Mesendoderm (in vitro differentiated cells): ENCODE data around the gene PPIF.
A peak's percentile ranks its signal among the peaks of the same experiment; 100 is the strongest.

Source experiments
- DNase-seq: peaks from one replicate; pipeline ENCODE4 v3.0.0; 2013
- H2AK5ac ChIP-seq: 2 replicates; pipeline ENCODE4 v1.6.1; 2013; ENCODE audit warnings: low read length, inconsistent platforms
- H2BK120ac ChIP-seq: 2 replicates; pipeline ENCODE4 v1.6.1; 2013; ENCODE audit warnings: low read depth, mild to moderate bottlenecking, low read length, moderate library complexity, mixed read lengths
- H2BK15ac ChIP-seq: replicated peaks from 2 replicates; pipeline ENCODE4 v1.6.1; 2013; ENCODE audit warnings: low read depth, mild to moderate bottlenecking, moderate library complexity
- H2BK5ac ChIP-seq: 2 replicates; pipeline ENCODE4 v1.6.1; 2013; ENCODE audit warnings: low read length, inconsistent platforms
- H3K18ac ChIP-seq: 2 replicates; pipeline ENCODE4 v1.6.1; 2013; ENCODE audit warnings: mild to moderate bottlenecking, low read length, mixed read lengths
- H3K23ac ChIP-seq: one replicate; pipeline ENCODE4 v1.6.1; 2013; ENCODE audit warnings: low read length
- H3K27ac ChIP-seq: 2 replicates; pipeline ENCODE4 v1.5.1; 2013; ENCODE audit warnings: low read depth, mild to moderate bottlenecking, inconsistent platforms, low read length, moderate library complexity
- H3K27me3 ChIP-seq: 2 replicates; pipeline ENCODE4 v1.6.1; 2013; ENCODE audit warnings: low read length, control low read depth, mild to moderate bottlenecking, inconsistent platforms; ENCODE audit not compliant: insufficient read depth, poor library complexity
- H3K36me3 ChIP-seq: 2 replicates; pipeline ENCODE4 v1.6.1; 2013; ENCODE audit warnings: low read length, inconsistent platforms; ENCODE audit not compliant: control insufficient read depth, insufficient read depth
- H3K4ac ChIP-seq: one replicate; pipeline ENCODE4 v1.6.1; 2013; ENCODE audit warnings: low read depth, mild to moderate bottlenecking, low read length, moderate library complexity
- H3K4me1 ChIP-seq: 2 replicates; pipeline ENCODE4 v1.6.1; 2013; ENCODE audit warnings: low read depth, low read length, inconsistent platforms; ENCODE audit not compliant: control insufficient read depth
- H3K4me2 ChIP-seq: 2 replicates; pipeline ENCODE4 v1.6.1; 2013; ENCODE audit warnings: low read length
- H3K4me3 ChIP-seq: 2 replicates; pipeline ENCODE4 v1.5.1; 2013; ENCODE audit warnings: mild to moderate bottlenecking, low read length
- H3K56ac ChIP-seq: one replicate; pipeline ENCODE4 v1.6.1; 2013; ENCODE audit warnings: low read length
- H3K79me1 ChIP-seq: 2 replicates; pipeline ENCODE4 v1.6.1; 2013; ENCODE audit warnings: low read length, inconsistent platforms
- H3K79me2 ChIP-seq: 2 replicates; pipeline ENCODE4 v1.6.1; 2013; ENCODE audit warnings: mild to moderate bottlenecking, low read length; ENCODE audit not compliant: control insufficient read depth, insufficient read depth
- H3K9ac ChIP-seq: 2 replicates; pipeline ENCODE4 v1.6.1; 2013; ENCODE audit warnings: low read length, inconsistent platforms
- H4K5ac ChIP-seq: one replicate; pipeline ENCODE4 v1.6.1; 2013; ENCODE audit warnings: low read length
- H4K8ac ChIP-seq: one replicate; pipeline ENCODE4 v1.6.1; 2013; ENCODE audit warnings: low read depth, mild to moderate bottlenecking, control low read depth, low read length, moderate library complexity
- WGBS: extraction: QIAGEN DNeasy Blood & Tissue Kit; methylation state at CpG from one replicate; pipeline ENCODE4 v1.1.7; 2013; ENCODE audit warnings: low lambda C conversion rate, missing lambda C conversion rate; ENCODE audit not compliant: insufficient coverage; ENCODE audit errors: extremely low coverage; 5-methylcytosine and 5-hydroxymethylcytosine counted together

The PPIF gene

DNA sequence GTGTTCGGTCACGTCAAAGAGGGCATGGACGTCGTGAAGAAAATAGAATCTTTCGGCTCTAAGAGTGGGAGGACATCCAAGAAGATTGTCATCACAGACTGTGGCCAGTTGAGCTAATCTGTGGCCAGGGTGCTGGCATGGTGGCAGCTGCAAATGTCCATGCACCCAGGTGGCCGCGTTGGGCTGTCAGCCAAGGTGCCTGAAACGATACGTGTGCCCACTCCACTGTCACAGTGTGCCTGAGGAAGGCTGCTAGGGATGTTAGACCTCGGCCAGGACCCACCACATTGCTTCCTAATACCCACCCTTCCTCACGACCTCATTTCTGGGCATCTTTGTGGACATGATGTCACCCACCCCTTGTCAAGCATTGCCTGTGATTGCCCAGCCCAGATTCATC is 6.5 kb downstream of the PPIF start:
- no peak overlapping the region for H2BK15ac ChIP-seq
- no peak overlapping the region for H3K4ac ChIP-seq
- peaks cover 8% of the 10 kb centered on the region for H3K79me1 ChIP-seq
- no peak overlapping the region for H2AK5ac ChIP-seq
- H3K4me2 ChIP-seq, result no peak overlapping the region
- DNase-seq, result no peak
- H4K8ac ChIP-seq, result no peak overlapping the region
- H3K56ac ChIP-seq, result no peak overlapping the region
- H3K9ac ChIP-seq, result no peak overlapping the region
- no peaks in the 10 kb centered on the region for H3K27me3 ChIP-seq
- no peak overlapping the region for H4K5ac ChIP-seq
- peaks cover 12% of the 10 kb centered on the region for H3K36me3 ChIP-seq
- H3K4me1 ChIP-seq, result no peaks in the 10 kb centered on the region
- peaks cover 2% of the 10 kb centered on the region for H3K79me2 ChIP-seq
- WGBS, result no CpG with 5 or more reads among the region's 11 CpGs
- no peak overlapping the region for H3K18ac ChIP-seq
- no peak overlapping the region for H3K27ac ChIP-seq
- no peak overlapping the region for H2BK120ac ChIP-seq
- no peak overlapping the region for H3K4me3 ChIP-seq
- no peak overlapping the region for H2BK5ac ChIP-seq
- H3K23ac ChIP-seq, result no peak overlapping the region

DNA sequence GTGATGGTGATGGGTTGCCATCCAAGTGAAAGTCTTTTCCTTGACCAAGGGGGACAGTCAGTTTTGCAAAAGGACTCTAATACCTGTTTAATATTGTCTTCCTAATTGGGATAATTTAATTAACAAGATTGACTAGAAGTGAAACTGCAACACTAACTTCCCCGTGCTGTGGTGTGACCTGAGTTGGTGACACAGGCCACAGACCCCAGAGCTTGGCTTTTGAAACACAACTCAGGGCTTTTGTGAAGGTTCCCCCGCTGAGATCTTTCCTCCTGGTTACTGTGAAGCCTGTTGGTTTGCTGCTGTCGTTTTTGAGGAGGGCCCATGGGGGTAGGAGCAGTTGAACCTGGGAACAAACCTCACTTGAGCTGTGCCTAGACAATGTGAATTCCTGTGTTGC is 6.9 kb downstream of the PPIF start:
- no peak overlapping the region for H2BK120ac ChIP-seq
- H4K5ac ChIP-seq, result no peak overlapping the region
- H3K56ac ChIP-seq, result no peak overlapping the region
- no peak overlapping the region for H3K4me3 ChIP-seq
- no peaks in the 10 kb centered on the region for H3K79me2 ChIP-seq
- H3K18ac ChIP-seq, result no peak overlapping the region
- no peak overlapping the region for H2AK5ac ChIP-seq
- WGBS, result no CpG with 5 or more reads among the region's 3 CpGs
- H3K23ac ChIP-seq, result no peak overlapping the region
- no peak overlapping the region for H3K4ac ChIP-seq
- no peaks in the 10 kb centered on the region for H3K4me1 ChIP-seq
- H3K79me1 ChIP-seq, result peaks cover 4% of the 10 kb centered on the region
- no peak for DNase-seq
- H2BK5ac ChIP-seq, result no peak overlapping the region
- H2BK15ac ChIP-seq, result no peak overlapping the region
- H3K4me2 ChIP-seq, result no peak overlapping the region
- no peak overlapping the region for H3K27ac ChIP-seq
- no peak overlapping the region for H3K9ac ChIP-seq
- H3K27me3 ChIP-seq, result no peaks in the 10 kb centered on the region
- no peak overlapping the region for H4K8ac ChIP-seq
- peaks cover 12% of the 10 kb centered on the region for H3K36me3 ChIP-seq

DNA sequence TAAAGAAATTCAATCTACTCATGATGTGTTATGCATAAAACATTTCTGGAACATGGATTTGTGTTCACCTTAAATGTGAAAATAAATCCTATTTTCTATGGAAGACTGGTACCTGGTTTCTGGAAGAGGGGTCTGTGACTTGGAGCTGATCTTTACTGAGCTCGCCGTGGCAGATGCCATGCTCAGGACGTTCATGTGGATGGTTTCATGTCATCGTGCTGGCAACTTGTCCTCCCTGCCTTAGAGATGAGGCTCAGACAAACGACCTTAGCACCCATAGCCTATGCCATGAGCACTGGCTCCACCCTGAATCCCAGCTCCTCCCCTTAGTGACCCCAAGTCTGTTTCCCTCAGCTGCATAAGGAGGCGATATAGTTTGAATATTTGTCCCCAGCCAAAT is 7.3 kb downstream of the PPIF start:
- H3K36me3 ChIP-seq, result peaks cover 9% of the 10 kb centered on the region
- no peaks in the 10 kb centered on the region for H3K4me1 ChIP-seq
- no peak overlapping the region for H3K23ac ChIP-seq
- no peak overlapping the region for H3K18ac ChIP-seq
- H3K4ac ChIP-seq, result no peak overlapping the region
- H4K5ac ChIP-seq, result no peak overlapping the region
- H2BK120ac ChIP-seq, result no peak overlapping the region
- no peak overlapping the region for H3K56ac ChIP-seq
- no peak overlapping the region for H2AK5ac ChIP-seq
- H3K27ac ChIP-seq, result no peak overlapping the region
- H2BK5ac ChIP-seq, result no peak overlapping the region
- H3K9ac ChIP-seq, result no peak overlapping the region
- no peak overlapping the region for H2BK15ac ChIP-seq
- peaks cover 1% of the 10 kb centered on the region for H3K79me1 ChIP-seq
- H3K27me3 ChIP-seq, result no peaks in the 10 kb centered on the region
- DNase-seq, result no peak
- WGBS, result no CpG with 5 or more reads among the region's 6 CpGs
- no peak overlapping the region for H3K4me2 ChIP-seq
- H4K8ac ChIP-seq, result no peak overlapping the region
- H3K79me2 ChIP-seq, result no peaks in the 10 kb centered on the region
- no peak overlapping the region for H3K4me3 ChIP-seq

DNA sequence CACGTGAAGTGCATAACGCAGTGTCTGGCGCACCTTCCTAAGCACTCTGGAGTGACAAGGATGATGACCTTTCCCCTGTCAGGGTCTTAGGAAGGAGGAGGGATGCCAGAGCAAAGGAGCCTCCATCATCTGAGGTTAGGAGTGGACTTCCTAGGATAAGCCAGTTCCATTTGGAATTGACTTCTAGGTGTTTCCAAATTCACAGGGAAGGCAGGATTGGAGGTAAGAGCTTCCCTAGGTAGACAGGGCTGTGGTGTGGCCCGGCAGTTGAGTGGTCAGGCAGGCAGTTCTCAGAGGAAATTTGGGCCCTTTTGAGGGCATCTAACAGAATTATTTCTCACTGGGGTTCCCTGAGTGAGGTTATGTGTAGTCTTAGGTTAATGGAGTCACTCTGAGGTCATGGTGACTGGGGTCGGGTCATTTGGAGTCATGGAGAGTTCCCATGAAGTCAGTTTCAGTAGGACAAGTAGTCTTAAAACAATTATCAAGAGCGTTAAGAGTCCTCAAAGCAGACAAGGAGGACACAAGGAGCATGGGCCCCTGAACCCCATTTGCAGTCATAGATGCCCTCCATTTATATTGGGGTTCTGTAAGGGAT is 8.2 kb downstream of the PPIF start:
- no CpG with 5 or more reads among the region's 6 CpGs for WGBS

DNA sequence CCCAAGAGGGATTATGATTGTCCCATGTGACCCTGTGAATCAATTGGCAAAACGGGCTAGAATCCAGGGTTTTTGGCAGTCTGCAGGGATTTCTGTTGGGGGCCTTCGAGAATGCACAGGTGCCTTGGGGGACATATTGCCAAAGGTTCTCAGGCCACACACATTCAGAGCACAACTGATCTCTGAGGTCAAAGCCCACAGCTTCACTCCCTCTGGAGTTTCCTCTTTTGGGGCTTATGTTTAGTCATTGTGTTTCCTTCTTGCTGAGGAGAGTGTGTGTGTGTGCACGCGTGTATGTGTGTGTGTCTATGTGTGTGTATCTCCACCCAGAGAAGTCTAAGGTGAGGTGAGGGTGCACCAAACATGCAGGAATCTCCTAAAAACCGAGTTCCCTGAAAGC is 8.8 kb downstream of the PPIF start:
- Histone ChIP-seq H3K4me1 (no peaks in the 10 kb centered on the region), H3K56ac (no peak overlapping the region), H3K79me1 (no peaks in the 10 kb centered on the region), H3K36me3 (peaks cover 9% of the 10 kb centered on the region), H2BK5ac (no peak overlapping the region), H3K23ac (no peak overlapping the region), H3K4me3 (no peak overlapping the region), H3K27me3 (no peaks in the 10 kb centered on the region), H3K27ac (no peak overlapping the region), H3K4me2 (no peak overlapping the region), H4K8ac (no peak overlapping the region), H2BK120ac (no peak overlapping the region), H2AK5ac (no peak overlapping the region), H2BK15ac (no peak overlapping the region), H4K5ac (no peak overlapping the region), H3K4ac (no peak overlapping the region), H3K9ac (no peak overlapping the region), H3K79me2 (no peaks in the 10 kb centered on the region), H3K18ac (no peak overlapping the region)
- no peak for DNase-seq
- WGBS, result no CpG with 5 or more reads among the region's 5 CpGs

More for the DNA sequence above, 8.2 kb downstream of the PPIF start:
- Histone ChIP-seq H3K4ac (no peak overlapping the region), H3K79me2 (no peaks in the 10 kb centered on the region), H3K9ac (no peak overlapping the region), H4K8ac (no peak overlapping the region), H2BK5ac (no peak overlapping the region), H3K4me2 (no peak overlapping the region), H3K4me1 (no peaks in the 10 kb centered on the region), H3K79me1 (no peaks in the 10 kb centered on the region), H3K23ac (no peak overlapping the region), H2AK5ac (no peak overlapping the region), H3K56ac (no peak overlapping the region), H2BK120ac (no peak overlapping the region), H3K27me3 (no peaks in the 10 kb centered on the region), H3K4me3 (no peak overlapping the region), H3K18ac (no peak overlapping the region), H3K27ac (no peak overlapping the region), H2BK15ac (no peak overlapping the region), H3K36me3 (peaks cover 9% of the 10 kb centered on the region), H4K5ac (no peak overlapping the region)
- no peak for DNase-seq

DNA sequence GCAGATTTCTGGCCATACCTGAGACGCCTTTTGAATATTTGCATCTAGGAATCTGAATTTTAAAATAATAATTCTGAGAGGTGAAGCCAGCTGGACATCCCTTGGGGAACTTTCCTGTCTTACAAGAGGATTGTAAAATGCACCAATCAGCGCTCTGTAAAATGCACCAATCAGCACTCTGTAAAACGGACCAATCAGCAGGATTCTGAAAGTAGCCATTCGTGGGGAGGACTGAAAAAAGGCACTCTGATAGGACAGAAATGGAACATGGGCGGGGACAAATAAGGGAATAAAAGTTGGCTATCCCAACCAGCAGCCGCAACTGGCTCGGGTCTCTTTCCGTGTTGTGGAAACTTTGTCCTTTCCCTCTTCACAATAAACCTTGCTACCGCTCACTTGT is 9.9 kb downstream of the PPIF start:
- no peak overlapping the region for H2BK15ac ChIP-seq
- H3K9ac ChIP-seq, result no peak overlapping the region
- no peak overlapping the region for H3K18ac ChIP-seq
- H4K5ac ChIP-seq, result no peak overlapping the region
- H2BK120ac ChIP-seq, result no peak overlapping the region
- no peak overlapping the region for H2BK5ac ChIP-seq
- peak; percentile 14 for DNase-seq
- no peaks in the 10 kb centered on the region for H3K4me1 ChIP-seq
- no peaks in the 10 kb centered on the region for H3K79me1 ChIP-seq
- no peak overlapping the region for H3K27ac ChIP-seq
- no peak overlapping the region for H3K56ac ChIP-seq
- H3K23ac ChIP-seq, result no peak overlapping the region
- H3K4ac ChIP-seq, result no peak overlapping the region
- H4K8ac ChIP-seq, result no peak overlapping the region
- no peak overlapping the region for H3K4me2 ChIP-seq
- H3K79me2 ChIP-seq, result no peaks in the 10 kb centered on the region
- no CpG with 5 or more reads among the region's 9 CpGs for WGBS
- peaks cover 7% of the 10 kb centered on the region for H3K36me3 ChIP-seq
- H2AK5ac ChIP-seq, result no peak overlapping the region
- no peaks in the 10 kb centered on the region for H3K27me3 ChIP-seq
- no peak overlapping the region for H3K4me3 ChIP-seq
